Subcutaneous adipose tissue (tissue), 4 donors: ENCODE results near the gene ZC3H12D. TPM values are rescaled to one million over a fixed set of nuclear protein-coding genes. Genes with fewer than 3 reads are reported as not detected.

ENCODE experiments used
- CTCF ChIP-seq: fragments of 450-650 bp; IDR thresholded peaks from one replicate; pipeline ENCODE4 v1.5.1; 2016; ENCODE audit warnings: low read depth, mild to moderate bottlenecking, control low read depth, antibody characterized with exemption, moderate library complexity
- total RNA-seq, 4 donors: library from RNA; depleted of rRNA; stranded (reverse); fragments of >200 nt; gene quantifications; one replicate each; pipeline ENCODE4 v1.1.0, GENCODE V29; 2016

Gene ZC3H12D
- total RNA-seq, 4 donors from 2014 or later = 1.8 to 11.2 (median 4.8) TPM

GRCh38 chr6:149433405-149433804 lies 51.4 kb downstream of the ZC3H12D start:
- no peak for TF ChIP-seq CTCF

- TF ChIP-seq CTCF = no peak
Measured at GRCh38 chr6:149431905-149432775, 52.7 kb downstream of the ZC3H12D start.

- TF ChIP-seq CTCF = no peak
Measured at GRCh38 chr6:149429427-149430360, 55.1 kb downstream of the ZC3H12D start.

GRCh38 chr6:149428606-149429005 lies 56.2 kb downstream of the ZC3H12D start:
- TF ChIP-seq CTCF = no peak

GRCh38 chr6:149425754-149426153 lies 59.1 kb downstream of the ZC3H12D start:
- TF ChIP-seq CTCF = no peak

- no peak for TF ChIP-seq CTCF
Measured at GRCh38 chr6:149425224-149425623, 59.6 kb downstream of the ZC3H12D start.

- no peak for TF ChIP-seq CTCF
Measured at GRCh38 chr6:149423964-149424440, 60.8 kb downstream of the ZC3H12D start.
